Gastroesophageal sphincter (tissue), 3 donors: Measurements from ENCODE around the gene MEAF6.

ENCODE experiments used
- CTCF ChIP-seq, 4 experiments: fragments of 200-600 bp in 2 of 4; fragments of 450-650 bp in 2 of 4; sonication (generic) in 1 of 4; IDR thresholded peaks; one replicate each; pipeline ENCODE4 v1.5.1; 2017 to 2019; ENCODE audit warnings: antibody characterized with exemption in 4 of 4, mild to moderate bottlenecking in 2 of 4, moderate library complexity in 2 of 4
- POLR2A ChIP-seq, 2 donors: fragments of 450-650 bp; IDR thresholded peaks; one replicate each; pipeline ENCODE4 v1.6.1; 2017; ENCODE audit warnings: antibody characterized with exemption in 2 of 2, mild to moderate bottlenecking in 2 of 2, moderate library complexity in 1 of 2

GRCh38 chr1:37502104-37502503 is 12.5 kb downstream of the MEAF6 start:
- TF ChIP-seq CTCF (IDR thresholded peaks at IDR 0.05): no peak
- TF ChIP-seq POLR2A (IDR thresholded peaks at IDR 0.05): no peak
